ENCODE data around the gene PDE4B.
"Not testable (repeated sequence)": the region's sequence is repeated elsewhere in the genome, so short reads cannot be mapped to it uniquely, and the experiment has no call there.

The PDE4B gene

DNA sequence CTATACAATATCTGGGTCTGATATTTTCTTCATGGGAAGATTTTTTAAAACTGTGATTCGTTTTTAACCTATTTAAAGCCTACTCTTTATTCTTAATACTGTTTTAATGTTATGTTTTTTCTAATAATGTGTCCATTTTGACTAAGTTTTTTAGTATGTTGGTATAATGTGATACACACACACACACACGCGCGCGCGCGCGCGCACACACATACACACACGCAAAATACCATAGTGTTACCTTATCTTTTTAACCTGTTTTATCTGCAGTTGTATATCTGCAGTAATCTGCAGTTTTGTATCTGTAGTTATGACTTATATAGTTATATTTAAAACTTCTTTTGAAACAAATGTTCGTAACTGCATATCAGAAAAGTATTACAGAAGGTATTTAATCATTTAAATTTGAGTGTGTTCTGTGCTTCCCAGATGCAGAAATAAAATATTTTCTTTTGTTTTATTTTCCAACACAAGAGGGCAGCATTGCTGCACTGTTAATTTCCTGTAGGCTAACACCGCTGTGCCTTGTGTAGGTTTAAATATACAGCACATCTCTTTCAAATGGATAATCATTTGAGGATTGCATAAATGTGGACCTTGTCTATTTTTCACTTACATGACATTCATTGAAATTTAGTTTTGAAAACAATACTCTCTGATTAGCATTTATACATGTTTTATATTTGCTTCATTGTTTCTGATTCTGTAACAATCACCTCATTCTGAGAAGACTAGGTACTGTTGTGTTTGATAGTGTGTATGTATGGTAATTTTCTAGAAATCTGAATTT, 166.1 kb downstream of the PDE4B start:
- DNase-seq: peak; percentile 38

DNA sequence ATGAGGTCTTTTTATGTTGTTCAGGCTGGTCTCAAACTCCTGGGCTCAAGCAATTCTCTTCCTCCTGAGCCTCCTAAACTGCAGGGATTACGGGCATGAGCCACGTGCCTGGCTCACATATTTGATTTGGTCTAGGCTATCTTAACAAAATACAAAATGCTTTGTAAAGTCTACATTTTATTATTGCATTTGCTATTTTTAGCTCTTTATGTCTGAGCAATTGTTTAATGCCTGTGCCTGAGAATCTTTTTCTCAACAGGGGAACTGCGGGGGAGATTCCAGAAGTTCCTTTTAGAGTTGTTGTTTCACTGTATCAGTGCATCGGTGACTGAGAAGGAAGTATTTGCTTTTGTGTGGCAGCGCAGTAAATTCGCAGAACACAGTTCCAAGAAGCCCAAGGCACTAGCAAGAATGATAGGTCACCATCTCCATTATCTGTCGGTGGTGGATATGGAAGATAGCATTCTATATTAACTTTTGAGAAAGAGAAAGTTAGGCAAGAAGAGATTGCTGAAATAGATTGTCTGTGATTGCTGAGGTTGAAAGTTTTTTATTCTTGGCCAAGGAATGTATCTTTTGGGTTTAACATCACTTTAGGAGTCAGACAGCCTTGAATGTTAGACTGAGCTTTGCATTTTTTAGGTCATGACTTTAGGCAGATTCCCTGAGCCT, 167.3 kb downstream of the PDE4B start:
- DNase-seq: no peak

DNA sequence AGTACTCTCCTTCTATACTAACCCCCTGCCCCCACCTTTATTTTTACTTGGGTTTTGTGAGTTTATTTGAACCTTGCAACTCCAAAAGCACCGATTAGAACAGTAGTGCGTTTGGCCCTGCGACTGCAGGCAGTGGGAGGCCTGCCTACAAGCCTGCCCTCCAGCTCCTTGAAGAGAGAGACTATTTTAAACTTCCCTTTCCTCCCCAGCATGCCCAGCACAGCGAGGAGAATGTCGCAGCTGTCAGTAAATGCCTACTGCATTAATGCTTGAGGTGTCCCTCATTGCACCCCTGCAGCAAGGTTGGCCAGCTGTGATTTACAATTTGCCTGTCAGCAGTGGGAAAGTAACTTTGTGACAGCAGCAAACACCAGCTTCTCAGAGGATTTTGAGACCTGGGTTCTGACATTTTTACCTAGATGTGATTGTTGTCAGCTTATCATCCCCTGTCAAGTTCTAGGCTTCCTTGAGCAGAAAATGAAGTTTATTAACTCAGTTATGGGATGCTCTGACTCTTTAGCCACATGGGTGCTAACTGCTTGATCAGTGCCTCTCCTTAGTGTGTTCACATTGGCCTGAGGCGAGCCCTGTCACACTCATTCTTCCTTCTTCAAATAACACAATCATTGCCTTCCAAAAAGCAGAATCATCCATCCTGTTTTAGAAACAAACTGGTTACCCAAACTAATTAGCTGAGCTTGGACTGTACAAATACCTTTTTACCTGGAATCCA, 170.6 kb downstream of the PDE4B start:
- no peak for DNase-seq

DNA sequence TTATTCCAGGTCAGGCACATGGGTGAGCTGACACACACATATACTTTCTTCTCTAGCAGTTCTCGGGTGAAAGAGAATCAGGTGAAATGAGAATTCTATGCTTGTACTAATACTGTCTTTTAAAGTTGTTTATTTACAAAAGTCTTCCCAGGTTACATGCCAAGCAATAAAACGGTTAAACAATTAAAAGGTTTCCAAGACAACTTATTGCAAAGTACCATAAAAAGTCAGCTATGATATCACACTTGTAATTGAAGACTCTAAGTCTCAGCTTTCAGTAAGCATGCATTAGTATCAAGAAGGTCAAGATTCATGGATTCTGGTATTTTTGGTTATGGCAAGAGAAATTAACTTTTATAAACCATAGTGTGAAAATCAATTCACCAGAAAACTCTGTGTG, 171.4 kb downstream of the PDE4B start:
- no peak for DNase-seq

DNA sequence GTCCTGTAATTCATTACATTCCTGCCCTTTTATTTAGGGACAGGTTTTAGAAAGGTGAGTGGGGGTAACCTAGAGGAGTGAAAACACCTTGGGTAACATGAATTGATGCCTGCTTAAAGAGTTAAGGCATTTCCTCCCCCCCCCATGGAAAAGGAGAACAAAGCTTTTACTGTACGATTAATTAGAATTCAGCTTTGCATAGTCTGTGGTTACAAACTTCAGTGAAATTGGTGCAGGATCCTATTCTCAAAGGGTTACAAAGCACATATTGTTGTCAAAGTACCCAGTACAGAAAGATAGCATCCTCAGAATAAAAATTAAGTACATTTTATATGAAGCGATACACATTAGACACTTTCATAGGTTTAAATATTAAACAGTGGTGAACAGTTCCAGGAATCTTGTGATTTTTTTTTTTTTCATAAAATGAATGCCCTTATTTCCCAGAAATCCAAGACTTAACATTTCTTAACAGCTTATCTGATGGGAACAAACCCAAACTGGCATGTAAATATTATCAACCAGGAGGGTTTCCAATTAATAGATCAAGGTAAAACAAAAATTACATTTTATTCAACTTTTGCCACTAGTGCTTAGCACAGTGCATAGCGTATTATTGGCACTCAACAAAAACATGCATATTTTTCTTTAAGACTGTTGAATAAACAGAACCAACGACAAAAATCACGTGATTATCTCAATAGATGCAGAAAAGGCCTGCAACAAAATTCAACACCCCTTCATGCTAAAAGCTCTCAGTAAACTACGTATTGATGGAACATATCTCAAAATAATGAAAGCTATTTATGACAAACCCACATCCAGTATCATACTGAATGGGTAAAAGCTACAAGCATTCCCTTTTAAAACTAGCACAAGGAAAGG, 172.7 kb downstream of the PDE4B start:
- no peak for DNase-seq

DNA sequence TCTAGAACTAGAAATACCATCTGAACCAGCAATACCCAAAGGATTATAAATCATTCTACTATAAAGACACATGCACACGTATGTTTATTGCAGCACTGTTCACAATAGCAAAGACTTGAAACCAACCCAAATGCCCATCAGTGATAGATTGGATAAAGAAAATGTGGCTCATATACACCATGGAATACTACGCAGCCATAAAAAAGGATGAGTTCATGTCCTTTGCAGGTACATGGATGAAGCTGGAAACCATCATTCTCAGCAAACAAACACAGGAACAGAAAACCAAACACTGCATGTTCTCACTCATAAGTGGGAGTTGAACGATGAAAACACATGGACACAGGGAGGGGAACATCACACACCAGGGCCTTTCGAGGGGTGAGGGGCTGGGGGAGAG, 174.8 kb downstream of the PDE4B start:
- not testable (repeated sequence) for DNase-seq

DNA sequence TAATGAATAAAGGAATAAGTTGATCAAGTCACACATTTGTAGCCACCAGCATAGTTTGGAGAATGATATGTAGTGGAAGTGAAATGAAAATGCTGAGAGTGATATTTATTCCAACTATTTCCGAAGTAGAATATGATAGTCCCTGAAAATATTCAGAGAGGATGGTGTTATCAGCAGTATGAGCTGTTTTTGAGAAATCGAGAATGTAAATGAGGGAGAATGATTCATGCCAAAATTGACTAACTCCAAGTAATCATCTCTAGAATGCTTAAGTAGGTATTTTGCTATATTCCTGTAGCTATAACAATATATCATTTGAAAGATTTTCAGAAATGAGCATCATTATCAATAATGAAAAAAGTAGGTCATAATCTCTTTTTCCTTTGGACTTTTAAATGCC, 178.9 kb downstream of the PDE4B start:
- DNase-seq: no peak

DNA sequence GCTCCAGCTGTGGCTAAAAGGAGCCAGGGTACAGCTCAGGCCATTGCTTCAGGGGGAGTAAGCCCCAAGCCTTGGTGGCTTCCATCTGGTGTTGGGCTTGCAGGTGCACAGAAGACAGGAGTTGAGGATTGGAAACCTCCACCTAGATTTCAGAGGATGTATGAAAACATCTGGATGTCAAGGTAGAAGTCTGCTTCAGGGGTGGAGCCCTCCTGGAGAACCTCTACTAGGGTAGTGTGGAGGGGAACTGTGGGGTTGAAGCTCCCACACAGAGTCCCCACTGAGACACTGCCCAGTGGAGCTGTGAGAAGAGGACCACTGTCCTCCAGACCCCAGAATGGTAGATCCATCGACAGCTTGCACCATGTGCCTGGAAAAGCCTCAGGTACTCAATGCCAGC, 183.0 kb downstream of the PDE4B start:
- no peak for DNase-seq

DNA sequence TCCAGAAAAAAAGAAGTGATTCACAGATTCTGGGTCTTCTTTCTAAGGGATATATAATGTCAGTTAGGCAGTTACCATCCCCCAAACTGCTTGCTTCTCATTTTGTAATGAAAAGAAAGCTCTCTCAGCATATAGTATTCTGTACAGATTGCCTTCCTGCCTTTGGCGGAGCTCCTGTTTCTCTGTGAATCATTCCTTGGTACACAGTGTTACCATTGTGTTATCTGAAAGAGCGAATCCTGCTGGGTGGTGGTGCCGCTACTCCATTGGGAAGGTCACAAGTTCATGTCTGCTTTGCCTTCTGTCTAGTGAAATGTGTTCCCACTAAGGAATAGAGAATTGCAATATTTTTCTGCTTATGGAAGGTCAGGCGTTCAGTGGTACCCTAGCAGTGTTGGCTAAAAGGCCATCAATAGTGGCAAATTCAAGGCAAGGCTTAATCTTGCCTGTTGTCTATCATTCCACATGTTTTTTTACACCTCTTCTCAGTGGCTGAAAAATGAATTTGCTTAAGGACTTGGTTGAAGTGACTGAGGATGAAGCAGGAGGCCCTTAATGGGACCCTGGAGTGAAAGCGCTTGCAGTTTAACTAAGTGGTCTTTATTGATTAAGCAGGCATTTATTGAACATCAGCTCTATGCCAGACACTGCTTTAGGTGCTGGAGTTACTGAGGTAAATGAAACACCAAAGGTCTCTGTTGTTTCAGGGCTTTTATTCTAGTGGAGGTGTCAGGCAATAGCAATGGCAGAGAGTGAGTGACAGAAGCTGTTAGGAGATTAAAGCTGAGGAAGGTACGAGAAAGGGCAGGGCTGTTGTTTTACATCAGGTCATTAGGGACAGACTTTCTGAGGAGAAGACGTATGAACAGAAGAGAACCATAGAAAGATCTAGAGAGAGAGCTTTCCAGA, 186.7 kb downstream of the PDE4B start:
- DNase-seq: no peak

DNA sequence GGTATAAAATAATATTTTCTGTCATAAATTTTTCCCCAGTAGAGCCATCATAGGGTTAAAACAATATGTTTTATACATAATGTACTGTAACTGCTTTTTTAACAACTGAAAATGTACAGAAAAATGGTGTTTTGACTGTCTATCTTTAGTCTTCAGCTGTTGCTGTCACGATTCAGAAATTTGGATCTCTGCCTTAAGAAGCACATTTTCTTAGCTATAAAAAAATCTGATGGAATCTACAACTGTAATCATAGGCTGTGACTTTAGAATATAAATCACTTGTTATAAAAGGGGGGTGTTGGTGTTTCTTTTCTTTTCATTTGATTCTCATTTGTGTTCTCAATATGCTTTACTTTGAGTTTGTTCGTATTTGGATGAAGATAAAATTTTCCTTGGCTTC, 187.5 kb downstream of the PDE4B start:
- DNase-seq: no peak

DNA sequence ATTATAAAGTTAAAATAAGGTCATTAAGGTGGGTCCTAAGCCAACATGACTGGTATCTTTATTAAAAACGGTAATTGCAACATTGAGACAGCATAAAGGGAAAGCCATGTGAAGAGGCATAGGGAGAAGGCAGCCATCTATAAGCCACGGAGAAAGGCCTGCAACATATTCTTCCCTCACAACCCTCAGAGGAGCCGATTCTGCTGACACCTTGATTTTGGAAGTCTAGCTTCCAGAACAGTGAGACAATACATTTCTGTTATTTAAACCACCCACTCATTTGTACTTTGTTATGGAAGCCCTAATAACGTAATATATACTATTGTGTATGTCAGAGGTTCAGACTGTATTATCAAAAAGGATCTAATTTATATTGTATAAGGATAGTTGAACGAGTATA, 190.8 kb downstream of the PDE4B start:
- DNase-seq: no peak

DNA sequence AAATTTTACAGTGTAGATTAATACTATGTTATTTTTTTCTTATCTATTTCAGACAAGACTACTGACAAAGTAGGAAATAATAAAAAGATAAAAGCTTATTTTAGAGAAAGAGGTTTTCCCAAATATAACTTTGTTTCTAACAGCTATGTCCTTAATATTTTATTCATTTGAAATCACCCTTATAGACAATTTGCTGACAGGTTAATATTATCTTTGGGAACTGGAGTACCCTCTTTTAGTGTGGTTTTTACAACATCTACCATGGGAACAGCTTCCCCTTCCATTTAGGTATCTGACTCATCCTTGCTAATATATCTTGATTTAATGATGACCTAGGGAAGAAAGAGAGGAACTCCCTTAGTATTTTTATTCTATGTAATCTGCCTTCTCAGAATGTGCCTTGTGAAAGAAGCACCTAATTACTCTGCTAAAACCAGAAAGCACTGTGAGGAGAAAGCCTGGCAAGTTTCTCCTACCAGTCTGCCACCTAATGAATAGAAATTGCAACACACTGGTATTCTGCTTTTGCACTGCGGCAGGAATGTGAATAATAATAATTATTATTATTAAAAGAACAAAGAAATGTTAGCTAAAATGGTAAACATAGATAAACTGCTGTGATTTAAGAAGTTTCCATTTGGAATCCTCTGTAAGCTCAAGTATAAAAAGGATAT, 192.8 kb downstream of the PDE4B start:
- no peak for DNase-seq

DNA sequence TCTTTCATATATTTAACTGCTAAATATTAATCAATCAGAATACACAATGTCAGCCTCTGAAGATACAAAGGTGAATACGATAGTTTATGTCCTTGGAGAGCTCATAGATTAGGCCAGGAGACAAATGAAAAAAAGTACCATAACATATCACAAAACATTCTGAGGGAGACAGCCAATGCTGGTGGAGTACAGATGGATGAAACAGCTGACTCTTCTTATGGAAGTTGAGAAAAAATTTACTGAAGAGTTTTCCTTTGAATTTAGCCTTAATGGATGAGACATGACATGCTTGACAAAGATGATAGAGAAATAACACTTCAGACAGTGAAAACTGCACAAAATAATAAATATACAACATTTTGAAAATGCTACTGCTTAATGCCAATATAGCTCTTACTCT, 193.5 kb downstream of the PDE4B start:
- DNase-seq: no peak

DNA sequence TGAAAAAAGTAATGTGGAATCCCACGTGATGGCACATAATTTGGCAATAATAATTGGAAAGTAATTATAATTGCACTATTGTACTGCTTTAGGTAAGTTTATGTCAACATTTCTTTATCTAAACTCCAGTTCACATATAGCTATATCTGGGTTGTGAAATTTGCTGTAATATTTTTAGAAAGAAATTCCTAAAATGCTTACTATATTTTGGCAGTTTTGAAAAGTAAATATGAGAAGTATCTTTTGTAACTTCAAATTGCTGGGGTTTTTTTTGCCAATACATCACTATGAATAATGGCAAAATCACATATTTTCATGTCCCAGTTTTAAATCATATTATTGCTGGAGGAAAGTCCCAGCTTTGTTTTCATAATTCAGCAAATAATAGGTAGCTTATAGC, 197.5 kb downstream of the PDE4B start:
- no peak for DNase-seq

DNA sequence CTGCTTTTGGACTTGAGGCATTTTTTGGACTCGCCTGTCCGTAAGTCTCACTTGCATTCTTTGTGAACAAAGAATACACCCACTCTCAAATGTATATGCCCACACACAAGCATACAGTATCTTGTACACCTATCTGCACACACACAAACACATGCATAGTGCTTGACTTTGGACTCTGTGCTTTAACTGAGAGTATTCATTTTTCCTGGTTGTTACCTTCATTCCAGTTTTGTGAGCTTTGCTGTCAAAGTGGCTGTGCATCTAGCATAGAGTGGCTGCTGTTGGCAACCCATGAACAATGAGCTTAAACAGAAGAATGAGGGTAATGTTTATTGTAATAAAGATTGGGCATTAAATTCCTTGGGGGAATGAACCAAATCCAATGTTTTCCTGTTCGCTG, 199.0 kb downstream of the PDE4B start:
- no peak for DNase-seq

DNA sequence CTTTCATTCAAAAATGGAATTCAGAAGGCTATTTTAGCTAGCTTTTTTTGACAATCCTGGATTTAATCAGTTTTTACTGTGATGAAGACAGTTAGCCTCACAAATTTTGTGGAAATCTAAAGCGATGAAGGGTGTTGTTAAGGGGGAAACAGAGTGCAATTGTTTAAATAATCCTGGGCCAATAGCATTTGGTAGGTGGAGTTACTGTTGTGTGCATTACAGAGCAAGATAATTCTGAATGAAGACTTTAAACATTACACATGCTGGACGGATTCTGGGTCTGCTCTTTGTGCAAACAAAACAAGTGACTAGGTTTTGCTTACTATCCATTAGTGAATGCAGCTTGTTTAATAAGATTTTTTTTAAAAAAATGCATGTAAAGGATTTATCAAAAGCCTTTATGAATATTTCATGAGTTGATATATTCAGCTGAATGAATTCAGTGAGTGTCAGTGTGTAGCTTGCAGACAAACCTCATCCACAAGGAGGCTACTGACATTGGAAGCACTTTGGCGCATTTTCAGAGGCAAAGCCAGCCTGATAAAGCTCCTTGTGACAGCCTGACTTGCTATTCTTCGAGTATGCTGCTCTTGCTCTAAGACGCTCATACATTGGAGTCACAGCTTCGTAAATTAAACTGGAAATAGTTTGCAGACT, 199.6 kb downstream of the PDE4B start:
- peak; percentile 22 for DNase-seq

DNA sequence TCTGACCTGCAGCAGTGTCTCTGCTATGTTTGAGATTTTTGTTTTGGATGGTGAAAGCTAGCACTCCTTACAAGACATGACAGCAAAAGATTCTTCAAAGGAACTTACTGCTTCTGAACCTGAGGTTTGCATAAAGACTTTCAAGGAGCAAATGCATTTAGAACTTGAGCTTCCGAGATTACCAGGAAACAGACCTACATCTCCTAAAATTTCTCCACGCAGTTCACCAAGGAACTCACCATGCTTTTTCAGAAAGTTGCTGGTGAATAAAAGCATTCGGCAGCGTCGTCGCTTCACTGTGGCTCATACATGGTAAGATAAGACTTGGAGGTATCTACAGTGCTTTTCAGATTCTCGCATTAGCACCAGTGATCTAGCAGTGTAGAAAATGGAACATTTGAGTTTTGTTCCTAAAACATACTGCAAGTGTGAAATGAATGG, 200.2 kb downstream of the PDE4B start:
- DNase-seq: no peak

DNA sequence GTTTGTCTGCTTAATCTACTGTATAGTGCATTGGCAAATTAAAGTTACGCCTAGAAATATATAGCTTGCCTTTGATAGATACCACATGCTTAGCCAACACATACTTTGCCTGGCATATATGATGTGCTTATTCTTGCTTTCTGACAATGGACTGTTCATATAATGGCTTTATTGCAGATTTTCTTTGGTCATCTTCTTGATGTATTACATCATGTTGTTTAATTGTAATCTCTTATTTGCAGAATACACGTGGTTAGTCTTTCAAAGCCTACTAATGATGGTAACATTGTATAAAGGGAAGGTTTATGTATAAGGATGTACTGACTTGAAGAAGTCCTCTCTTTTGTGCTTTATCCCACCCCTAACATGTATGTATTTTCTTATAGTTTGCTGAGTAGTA, 201.5 kb downstream of the PDE4B start:
- DNase-seq: no peak

DNA sequence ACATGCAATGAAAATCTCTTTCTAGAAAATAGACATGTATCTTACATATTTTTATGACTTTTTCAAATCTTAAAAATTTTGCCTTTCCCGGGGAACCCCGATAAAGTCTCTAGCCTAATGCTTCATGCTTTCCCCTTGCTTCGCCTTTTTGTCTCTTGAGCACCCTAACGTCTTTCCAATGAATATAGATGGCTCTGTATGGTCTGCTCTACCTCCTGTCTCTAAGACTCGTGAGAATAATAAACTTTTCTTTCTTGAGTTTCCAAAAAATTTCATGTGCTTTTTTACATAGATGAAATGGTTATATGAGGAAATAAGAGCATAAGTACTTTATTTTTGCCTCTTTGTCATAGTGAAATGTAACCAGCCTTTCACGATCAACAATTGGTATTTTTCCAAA, 202.6 kb downstream of the PDE4B start:
- DNase-seq: no peak

DNA sequence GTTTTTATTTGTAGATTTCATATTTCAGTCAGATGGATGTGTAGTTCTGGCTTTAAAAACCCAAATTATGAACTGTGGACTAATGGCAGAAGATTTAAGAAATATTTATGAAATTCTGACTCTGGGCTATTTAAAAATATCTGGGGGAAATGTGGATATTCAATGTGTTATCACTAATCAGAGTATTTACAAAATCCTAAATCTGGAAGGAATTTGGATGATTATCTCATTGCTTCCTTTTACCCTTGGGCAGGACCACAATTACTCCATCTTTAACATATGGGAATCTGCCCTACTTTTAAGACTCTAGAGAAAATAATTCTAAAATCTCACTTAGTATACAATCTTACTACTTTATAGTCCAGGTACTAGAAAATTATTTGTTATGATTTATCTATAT, 203.2 kb downstream of the PDE4B start:
- DNase-seq: no peak

DNA sequence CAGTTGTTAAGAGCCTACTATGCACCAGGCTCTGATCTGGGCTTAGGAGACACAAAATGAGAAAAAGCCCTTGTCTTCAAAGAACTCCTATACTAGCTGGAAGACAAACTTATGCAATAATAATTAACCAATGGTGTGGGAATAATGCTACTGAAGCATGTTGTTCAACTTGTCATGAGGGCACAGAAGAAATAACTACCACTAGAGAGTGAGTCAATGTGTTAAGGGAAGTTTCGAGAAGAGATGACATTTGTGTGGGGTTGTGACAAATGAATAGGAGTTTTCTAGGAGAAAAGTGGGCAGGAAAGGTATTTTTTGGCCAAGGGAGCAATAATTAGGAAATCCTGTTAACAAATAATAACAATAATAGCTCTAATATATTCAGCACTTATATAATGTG, 205.0 kb downstream of the PDE4B start:
- no peak for DNase-seq
